DMS53 treated with DMSO at 0.1 percent for 48 hours (cell line): ENCODE results near the gene P2RY4.
"Not testable (repeated sequence)": the region's sequence is repeated elsewhere in the genome, so short reads cannot be mapped to it uniquely, and the experiment has no call there.

Experiments
- DNase-seq: peaks from one replicate; lab custom pipeline; 2025; ENCODE audit not compliant: unreplicated experiment; lab: John Stamatoyannopoulos, UW

Gene P2RY4

DNA sequence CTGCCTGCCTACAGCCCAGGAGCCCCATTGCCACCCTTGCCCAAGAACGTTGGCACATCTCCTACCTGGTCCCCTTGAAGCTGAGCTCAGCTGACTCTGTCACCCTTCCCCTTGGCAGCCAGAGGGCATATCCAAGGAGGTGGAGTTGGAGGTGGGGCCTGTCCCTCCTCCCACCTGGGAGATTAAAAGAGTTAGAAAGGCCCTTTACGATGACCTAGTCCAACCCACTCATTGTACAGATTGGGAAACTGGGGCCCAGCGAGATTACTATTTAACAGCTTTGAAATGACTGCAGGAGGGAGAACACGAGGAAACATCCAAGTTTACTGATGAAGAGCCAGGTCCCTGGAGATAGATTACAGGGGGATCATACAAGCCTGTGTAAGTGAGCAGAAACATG is at the start of gene P2RY4:
Gene P2RY4 (minus strand): TSS at position 101 of the 400 bp plus-strand sequence. CDS start 580 bp downstream, outside the sequence.
- no peak for DNase-seq

DNA sequence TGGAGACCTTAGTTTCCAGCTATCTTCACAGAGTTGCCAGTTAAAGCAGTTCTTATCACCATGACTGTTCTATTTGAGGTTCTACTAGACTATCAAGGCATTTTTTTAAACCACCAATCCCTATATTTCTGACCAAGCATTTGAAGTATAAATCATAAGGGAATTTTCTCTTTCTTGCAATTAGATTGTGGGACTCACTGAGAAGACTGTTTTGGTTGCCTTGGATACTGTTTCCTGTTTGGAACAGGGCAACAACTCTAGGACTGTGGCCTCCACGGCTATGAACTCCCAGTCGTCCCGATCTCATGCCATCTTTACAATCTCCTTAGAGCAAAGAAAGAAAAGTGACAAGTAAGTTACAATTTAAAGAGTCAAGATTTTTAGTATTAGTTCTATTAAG is 41.7 kb upstream of the P2RY4 start:
- no peak for DNase-seq

DNA sequence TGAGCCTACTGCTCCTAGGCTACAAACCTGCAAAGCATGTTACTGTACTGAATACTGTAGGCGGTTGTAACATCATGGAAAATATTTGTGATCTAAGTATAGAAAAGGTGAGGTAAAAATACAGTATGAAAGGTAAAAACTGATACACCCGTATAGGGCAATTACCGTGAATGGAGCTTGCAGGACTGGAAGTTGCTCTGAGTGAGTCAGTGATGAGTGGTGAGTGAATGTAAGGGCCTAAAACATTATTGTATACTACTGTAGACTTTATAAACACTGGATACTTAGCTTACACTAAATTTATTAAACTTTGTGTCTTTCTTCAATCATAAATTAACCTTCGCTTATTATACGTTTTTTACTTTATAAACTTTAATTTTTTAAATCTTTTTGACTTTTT is 33.6 kb upstream of the P2RY4 start:
- DNase-seq, result no peak

DNA sequence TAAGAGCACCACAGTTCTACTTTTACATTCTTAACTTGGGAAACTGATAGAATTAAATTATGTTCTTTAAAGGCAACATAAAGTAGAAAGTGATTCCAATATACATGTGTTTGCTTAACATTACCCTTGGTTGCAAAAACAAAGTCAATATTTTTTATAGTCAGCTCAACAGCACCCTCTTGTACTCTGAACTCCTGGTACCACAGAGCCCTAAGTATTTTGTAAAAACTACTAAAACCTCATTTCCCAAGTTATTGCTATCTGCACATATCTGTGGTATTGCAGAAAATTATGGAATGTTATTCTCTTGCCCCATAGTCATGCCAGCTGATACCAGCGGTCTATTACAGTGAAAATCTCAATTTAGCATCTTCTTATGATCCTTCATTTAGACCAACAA is 32.8 kb upstream of the P2RY4 start:
- no peak for DNase-seq

DNA sequence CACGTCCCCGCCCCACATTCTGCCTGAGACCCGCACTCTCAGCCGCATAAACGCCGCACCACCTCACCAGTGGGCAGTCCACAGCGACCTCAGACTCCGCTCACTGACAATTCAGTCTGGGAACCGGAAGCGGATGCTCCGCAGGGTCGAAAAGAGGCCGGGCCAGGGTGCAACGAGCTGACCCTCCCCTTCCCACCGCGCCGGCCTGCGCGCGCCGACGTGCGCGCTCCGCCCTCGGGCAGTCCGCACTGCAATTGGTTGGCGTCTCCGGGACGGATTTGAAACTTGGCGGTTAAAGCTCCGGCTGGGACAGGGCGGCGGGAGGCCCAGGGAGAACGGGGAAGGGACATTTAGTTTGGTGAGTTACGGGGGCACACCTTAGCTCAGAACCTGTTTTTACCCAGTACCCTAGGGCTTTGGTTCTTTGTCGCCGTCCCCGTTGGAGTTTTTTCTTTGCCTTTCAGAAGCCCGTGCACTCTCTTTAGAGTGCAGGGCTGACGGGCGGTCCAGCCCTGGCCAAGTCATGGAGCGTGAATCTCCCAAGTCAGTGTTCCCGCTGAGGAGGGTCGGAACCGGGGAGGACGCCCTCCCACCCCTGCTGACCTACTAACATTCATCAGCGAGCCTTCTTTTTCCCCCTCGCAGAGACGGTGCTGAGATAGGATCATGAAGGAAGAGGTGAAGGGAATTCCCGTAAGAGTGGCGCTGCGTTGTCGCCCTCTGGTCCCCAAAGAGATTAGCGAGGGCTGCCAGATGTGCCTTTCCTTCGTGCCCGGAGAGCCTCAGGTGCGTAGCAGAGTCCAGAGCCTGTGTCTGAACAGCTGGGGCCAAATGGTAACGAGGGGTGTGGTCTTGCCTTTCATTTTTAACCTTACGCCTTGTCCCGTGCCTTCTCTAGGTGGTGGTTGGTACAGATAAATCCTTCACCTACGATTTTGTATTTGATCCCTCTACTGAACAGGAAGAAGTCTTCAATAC is 30.1 kb upstream of the P2RY4 start, which contains the start of the genes KIF4A and PDZD11:
Gene KIF4A (plus strand): TSS at position 312 of the 978 bp plus-strand sequence. CDS start 355 bp downstream, at position 667.
Gene PDZD11 (minus strand): TSS at position 135 of the 978 bp plus-strand sequence. CDS start 586 bp downstream, outside the sequence.
- DNase-seq, result peak; percentile 70

DNA sequence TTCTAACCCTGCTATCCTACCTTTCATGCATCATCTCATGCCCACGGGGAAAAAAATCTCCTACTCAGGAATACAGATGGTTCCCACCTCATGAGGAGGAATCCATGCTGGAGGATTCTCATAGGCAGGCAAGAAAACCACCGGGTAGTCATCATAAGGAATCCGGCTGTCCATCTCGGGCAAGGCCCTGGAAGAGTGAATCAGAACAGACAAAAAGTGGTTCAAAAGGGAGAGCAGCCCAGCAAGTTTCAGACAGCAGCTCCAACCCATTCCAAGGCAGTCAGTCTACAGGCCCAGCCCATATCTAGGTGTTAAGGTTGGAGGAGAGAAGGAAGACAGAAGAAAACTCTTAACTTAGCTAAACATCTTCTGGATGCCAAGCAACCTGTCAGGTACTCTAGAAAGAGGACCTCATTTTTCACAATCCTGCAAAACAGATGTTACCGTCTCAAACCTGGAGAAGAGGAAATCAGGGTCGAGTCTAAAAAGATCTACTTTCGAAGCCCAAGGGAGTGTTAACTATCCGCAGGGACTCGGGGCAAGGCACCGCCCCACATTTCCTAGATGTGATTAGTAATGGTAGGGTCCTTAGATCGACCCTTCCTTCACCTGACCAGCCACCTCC is 29.3 kb upstream of the P2RY4 start:
- no peak for DNase-seq

DNA sequence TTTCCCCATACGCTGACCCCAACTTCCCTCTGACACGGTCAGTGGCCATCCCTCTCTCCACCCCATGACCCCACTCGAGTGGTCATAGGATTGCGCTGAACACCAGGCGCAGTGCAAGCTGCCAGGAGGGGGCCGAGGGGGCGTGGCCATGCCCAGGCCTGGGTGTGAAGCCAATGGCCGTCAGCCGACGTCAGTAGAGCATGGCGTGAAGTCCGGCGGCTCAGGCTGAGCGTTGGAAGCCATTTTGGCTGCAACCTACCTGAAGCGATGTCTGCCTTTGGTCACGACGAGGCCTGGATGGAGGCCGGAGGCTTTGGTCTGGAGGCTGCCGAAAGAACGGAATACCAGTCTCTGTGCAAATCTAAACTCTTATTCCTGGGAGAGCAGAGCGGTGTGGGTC is 21.9 kb upstream of the P2RY4 start, which contains the start of gene RAB41:
Gene RAB41 (plus strand): TSS at position 222 of the 400 bp plus-strand sequence. CDS start 46 bp downstream, at position 268.
- DNase-seq, result no peak

DNA sequence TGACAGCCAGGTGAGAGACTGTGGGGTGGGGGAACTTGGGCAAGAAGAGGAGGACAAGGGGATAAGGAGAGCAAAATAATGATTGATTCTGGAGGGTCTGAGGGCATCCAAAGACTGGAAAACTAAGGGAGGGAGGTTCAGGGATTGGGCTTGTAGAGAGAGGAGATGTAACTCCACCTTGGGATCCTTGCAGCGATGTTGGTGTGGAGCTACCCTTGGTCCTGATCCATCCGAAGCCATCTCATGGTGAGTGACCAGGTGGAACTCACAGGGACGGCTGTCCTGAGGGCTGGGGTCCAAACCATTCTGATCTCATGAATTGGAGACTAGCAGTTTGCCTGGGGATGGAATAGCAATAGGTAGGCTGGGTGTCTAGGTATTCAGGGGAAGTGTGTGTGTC is 20.6 kb upstream of the P2RY4 start:
- DNase-seq, result no peak

DNA sequence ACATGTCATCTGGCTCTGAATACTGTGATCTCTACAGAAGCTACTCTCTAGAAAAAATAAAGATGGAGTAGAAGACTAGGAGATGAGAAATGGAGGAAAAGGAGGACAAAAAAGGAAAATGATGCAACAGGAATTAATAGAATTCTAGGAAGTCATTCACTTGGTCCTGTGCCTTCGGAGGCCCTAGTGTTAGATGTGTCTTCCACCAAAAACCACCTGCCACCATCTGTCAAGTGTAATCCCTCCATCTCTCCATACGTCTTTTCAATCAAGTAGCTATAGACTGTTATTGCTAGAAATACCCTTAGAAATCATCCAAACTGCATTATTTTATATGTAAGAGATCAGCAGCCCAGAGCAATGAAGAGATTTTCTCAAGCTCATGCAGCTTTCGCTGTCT is 19.1 kb upstream of the P2RY4 start:
- DNase-seq, result no peak

DNA sequence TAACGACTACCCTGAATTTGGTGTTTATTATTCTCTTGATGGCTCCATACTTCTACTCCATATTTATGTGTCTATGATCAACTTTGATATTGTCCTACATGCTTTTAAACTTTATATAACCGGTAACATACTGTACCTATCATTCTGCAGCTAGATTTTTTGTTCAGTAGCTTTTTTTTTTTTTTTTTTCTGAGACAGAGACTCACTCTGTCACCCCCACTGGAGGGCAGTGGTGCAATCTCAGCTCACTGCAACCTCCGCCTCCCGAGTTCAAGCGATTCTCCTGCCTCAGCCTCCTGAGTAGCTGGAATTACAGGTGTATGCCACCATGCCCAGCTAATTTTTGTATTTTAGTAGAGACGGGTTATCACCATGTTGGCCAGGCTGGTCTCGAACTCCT is 14.0 kb upstream of the P2RY4 start:
- DNase-seq, result not testable (repeated sequence)

DNA sequence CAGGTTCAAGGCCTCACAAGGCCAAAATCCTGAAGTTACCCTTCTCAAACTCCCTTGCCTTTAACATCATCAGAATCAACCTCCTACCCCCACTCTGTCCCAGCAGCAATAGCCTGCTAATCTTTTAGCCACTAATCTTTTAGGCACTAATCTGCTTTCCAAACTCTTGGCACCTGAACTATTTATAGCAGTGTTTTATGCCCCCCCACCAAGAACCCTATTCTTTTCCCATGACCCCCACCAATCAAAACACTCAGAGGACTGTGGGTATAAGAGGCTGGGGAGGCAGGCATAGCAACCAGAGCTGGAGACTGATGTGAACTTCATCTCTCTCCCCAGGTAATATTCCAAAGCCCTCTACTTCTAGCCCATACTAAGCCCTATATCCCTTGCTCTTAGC is 8.0 kb upstream of the P2RY4 start, which contains the start of gene ARR3:
Gene ARR3 (plus strand): TSS at position 301 of the 400 bp plus-strand sequence. CDS start 1,052 bp downstream, outside the sequence.
- DNase-seq, result no peak

DNA sequence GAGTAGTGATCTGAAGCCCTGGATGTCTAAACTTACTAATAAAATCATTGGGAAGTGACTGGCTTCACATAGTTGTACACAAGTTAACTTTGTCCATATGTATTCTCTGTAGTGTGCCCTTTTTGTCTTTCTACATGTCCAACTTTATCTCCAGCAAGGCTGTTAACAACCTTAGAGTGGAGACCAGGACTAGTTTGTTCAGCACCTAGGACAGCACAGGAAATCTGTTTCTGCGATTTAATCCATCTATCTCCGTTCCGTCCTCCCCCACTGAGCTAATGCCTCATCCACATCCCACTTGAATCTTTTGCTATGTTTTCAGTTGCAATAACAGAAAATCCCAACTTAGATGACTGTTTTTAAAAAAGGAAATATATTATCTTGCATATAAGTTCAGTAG is 4.8 kb upstream of the P2RY4 start:
- no peak for DNase-seq

DNA sequence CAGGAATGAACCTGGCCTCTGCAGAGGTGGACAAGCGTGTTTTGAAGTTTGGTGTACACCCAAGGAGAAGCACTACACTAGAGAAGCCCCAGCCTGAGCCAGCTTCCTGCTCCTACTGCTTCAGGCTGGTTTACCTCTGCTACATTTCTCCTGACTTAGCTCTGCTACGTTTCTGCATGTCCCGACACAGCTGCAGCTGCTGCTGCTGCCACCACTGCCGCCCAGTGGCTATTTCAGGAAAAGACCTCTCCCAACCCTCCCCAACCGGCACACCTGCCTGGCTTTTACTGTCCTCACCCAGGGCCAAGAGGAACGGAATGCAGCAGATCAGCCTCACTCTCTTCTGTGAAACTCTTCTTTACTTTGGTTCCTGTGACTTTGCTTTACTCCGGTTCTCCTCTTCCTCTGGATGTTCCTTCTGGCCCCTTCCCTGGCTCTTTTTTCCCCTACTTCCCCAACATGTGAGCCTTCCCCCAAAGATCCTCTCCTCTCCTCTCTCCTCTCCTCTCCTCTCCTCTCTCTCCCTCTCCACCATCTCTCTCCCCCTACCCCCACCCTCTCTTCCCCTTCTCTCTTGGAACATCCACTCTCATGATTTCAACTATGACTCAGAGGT is 3.1 kb upstream of the P2RY4 start:
- peak; percentile 87 for DNase-seq

DNA sequence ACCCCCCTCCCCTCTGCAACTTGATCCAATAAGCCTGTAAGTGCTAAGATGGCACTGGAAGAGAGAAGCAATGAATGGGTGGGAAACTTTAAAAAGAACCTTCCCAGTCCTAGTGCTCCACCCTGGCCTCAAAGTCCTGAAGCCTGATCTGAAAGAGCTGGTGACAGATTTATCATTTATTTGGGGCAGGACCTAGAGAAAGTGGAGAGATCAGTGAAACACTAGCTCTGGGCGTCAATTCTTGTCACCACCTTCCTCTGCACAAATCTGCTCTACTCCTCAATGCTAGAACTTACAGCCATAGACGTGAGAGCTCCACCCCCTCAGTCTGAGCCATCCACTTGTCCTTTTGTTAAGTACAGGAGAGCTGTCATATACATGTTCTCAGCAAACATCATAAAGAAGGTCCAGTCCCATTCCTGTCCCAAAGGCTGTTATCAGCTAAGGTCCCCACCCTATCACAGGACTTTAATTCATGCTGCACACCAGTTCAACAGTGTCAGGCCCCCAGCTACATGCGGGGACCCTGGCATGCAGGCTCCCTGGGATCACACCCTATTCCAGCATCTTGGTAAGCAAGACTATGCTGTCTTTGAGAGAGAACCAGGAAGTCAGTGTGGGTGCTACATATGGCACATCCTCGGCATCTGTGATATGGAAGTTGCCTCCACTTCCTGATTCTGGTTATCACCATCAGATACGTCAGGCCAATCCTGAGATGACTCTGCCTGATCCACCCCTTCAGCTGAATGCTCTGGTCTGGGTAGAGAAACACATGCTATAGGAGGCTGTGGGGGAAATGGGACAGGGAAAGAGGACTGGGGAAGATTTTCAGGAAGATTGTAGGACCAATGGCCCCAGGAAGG is 2.3 kb downstream of the P2RY4 start:
- DNase-seq, result peak; percentile 2

DNA sequence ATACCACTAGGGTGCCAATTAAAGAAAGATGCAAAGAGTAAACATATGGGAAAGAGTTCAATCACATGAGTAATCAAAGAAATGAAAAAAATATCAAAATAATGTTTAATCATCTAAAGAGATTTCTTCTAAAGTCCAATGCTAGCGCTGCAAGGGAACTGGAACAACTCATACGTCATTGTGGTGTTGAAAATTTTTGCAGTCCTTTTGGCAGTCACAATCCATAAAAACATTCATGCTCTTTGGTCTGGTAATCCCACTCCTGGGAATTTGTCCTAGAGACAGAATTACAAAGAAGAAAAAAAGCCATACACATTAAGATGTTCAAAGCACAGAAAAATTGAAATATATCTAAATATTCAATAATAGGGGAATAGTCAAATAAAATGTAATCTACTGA is 4.6 kb downstream of the P2RY4 start:
- no peak for DNase-seq

DNA sequence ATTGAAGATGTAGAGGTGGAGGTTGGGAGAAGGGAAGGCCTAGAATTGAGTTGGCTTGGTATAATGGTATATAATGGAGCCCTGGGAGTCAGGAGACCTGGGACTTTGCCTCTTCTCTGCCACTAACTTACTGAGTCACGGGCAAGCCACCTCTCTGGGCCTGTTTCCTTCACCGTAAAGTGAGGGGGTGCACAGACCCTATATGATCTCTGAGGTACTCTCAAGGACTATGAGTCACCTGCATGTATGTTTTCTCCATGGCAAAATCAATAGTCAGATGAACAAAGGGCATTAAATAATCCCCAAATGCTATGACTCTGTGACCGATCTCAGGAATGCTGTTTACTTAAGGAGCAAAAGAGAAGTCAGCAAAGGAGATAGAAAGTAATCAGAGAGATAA is 5.1 kb downstream of the P2RY4 start:
- DNase-seq, result no peak

DNA sequence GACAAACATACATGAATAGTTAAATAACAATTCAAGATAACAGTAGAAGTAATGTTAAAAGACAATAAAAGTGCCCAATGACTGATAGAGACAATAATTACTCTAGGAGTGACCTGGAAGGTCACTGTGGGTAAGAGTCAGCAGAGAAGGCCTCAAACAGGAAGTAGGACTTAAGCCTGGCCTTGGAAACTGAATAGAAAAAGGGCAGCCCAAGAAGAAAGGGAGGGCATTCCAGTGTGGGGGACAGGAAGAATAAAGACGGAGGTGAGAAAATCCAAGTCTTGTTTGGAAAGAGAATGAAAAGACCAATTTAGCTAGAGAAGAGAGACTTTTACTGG is 6.0 kb downstream of the P2RY4 start:
- no peak for DNase-seq

DNA sequence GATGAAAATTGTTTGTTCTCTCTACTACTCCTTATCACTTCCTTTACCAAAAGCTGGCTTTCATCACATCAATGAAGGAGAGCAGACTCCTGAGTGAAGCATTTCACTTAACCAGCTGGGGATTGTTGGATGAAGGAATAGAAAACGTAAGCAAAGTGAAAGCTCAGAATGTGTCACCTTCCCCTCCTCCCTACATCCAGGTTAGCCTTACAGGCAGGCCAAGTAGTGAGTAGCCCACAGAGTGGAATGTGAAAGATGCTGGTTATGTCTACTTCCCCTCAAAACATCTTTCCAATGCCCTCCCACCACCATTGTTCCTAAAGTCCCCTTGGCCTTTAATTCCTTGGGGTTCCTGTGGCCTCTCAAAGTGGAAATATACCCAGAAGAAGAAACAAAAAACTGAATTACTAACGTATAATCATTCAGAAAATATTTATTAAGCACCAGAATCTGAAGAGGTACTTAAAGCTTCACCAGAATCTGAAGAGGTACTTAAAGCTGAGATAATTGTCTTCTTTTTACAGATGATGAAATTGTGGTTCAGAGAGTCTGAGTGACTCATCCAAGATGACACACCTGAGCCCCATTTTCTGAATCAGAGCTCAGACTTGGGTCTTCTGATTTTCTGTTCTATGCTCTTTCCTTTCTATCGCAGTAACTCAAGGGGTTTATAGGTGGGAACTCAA is 6.5 kb downstream of the P2RY4 start:
- DNase-seq, result peak; percentile 45

DNA sequence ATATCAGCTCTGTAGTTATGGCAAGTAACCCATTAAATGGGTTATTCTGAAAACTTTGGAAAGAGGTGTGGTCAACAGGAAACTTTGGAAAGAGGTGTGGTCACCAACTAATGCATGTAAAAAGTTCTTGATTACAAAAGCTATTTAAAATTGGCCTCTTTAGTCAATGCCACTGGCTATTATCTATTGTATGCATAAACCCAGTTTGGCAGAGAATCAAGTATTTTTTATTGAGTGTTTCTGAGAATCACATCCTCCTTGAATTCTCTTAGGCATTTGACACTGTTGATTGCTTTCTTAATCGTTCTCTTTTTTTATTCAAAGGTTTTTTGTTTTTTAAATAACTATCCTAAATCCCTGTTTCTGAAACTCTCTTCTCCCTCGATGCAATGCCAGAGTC is 7.5 kb downstream of the P2RY4 start:
- DNase-seq, result no peak

DNA sequence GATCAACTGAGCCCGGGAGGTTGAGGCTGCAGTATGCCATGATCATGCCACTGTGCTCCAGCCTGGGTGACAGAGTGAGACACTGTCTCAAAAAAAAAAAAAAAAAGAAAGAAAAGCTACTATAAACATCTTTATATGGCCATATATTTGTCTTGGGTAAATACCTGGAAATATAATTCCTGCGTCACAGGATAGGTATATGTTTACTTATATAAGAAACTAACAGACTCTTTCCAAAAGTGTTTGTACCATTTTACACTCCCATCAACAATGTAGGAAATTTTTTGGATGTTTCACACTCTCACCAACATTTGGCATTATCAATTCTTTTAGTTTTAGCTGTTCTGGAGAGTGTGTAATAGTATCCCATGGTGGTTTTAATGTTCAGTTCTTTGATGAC is 12.8 kb downstream of the P2RY4 start:
- DNase-seq, result peak; percentile 62
